ENCODE data around the gene VPS25.

DNA sequence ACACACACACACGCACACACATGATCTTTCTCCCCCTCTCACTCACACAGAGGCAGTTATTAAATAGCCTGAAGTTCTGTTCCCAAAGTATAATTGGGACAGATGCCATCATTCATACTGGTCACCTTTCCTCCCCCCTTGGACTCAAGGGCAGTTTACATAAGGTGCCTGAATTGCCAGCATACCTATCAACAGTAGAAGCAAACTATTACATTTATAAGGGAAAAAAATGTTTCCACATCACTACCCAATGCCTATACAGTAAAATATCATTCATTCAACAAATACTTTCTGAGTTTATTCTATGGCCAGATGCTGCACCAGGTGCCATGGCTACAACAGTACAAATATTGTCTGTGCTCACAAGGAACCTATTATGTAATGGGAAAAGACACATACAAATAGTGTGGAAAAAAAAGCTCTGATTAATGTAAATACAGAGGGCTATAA is 31.7 kb downstream of the VPS25 start:
- TF ChIP-seq, protein P1, sequence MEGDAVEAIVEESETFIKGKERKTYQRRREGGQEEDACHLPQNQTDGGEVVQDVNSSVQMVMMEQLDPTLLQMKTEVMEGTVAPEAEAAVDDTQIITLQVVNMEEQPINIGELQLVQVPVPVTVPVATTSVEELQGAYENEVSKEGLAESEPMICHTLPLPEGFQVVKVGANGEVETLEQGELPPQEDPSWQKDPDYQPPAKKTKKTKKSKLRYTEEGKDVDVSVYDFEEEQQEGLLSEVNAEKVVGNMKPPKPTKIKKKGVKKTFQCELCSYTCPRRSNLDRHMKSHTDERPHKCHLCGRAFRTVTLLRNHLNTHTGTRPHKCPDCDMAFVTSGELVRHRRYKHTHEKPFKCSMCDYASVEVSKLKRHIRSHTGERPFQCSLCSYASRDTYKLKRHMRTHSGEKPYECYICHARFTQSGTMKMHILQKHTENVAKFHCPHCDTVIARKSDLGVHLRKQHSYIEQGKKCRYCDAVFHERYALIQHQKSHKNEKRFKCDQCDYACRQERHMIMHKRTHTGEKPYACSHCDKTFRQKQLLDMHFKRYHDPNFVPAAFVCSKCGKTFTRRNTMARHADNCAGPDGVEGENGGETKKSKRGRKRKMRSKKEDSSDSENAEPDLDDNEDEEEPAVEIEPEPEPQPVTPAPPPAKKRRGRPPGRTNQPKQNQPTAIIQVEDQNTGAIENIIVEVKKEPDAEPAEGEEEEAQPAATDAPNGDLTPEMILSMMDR (IDR thresholded peaks at IDR 0.05): no peak
- TF ChIP-seq EP300 (IDR thresholded peaks at IDR 0.05): no peak

All from upper lobe of left lung (tissue), 4 donors.